D721Med (cell line): ENCODE data around the gene IZUMO1.

Source experiments
- DNase-seq: peaks from one replicate; pipeline ENCODE4 v3.0.0; 2011; ENCODE audit warnings: low spot score; ENCODE audit not compliant: insufficient read length
- FAIRE-seq: peaks from 2 replicates; lab custom pipeline; 2011; peaks lifted over from hg19 to GRCh38; lab: Jason Lieb, UNC
- CTCF ChIP-seq: IDR thresholded peaks from 2 replicates; pipeline ENCODE4 v1.5.1; 2012; ENCODE audit warnings: mild to moderate bottlenecking, control low read depth; ENCODE audit not compliant: insufficient read depth; ENCODE audit errors: missing control alignments

Gene IZUMO1

GRCh38 chr19:48713864-48714755, 32.6 kb downstream of the IZUMO1 start:
- FAIRE-seq (peak; percentile 53), DNase-seq (peak; percentile 99)
- no peak for TF ChIP-seq CTCF

GRCh38 chr19:48713041-48713863, 33.5 kb downstream of the IZUMO1 start:
- no peak for TF ChIP-seq CTCF
- DNase-seq (no peak), FAIRE-seq (no peak)

- no peak for TF ChIP-seq CTCF
- FAIRE-seq: no peak
- DNase-seq: no peak
Observed at GRCh38 chr19:48711106-48711662, 35.5 kb downstream of the IZUMO1 start.

- TF ChIP-seq CTCF: no peak
- FAIRE-seq: no peak
- DNase-seq: no peak
Observed at GRCh38 chr19:48708471-48708870, 38.2 kb downstream of the IZUMO1 start.

- FAIRE-seq (no peak), DNase-seq (no peak)
- TF ChIP-seq CTCF: no peak
Observed at GRCh38 chr19:48705431-48705830, 41.3 kb downstream of the IZUMO1 start.

- FAIRE-seq: no peak
- DNase-seq: no peak
- TF ChIP-seq CTCF: no peak
Observed at GRCh38 chr19:48703316-48703715, 43.4 kb downstream of the IZUMO1 start.
